GM21737 (cell line): ENCODE measurements around the gene LEUTX.

ENCODE experiments used
- ATAC-seq: cut with Tn5 transposase; IDR thresholded peaks from one replicate; pipeline ENCODE4 v1.9.1; 2021; ENCODE audit warnings: mild to moderate bottlenecking, moderate library complexity; ENCODE audit not compliant: unreplicated experiment

The LEUTX gene

GRCh38 chr19:39820696-39821095 lies 42.0 kb downstream of the LEUTX start:
- ATAC-seq, result no peak

GRCh38 chr19:39823686-39824085 lies 45.0 kb downstream of the LEUTX start:
- no peak for ATAC-seq

GRCh38 chr19:39824143-39825092 lies 45.8 kb downstream of the LEUTX start:
- peak; percentile 79 for ATAC-seq

- ATAC-seq, result no peak
These were observed 46.4 kb downstream of the LEUTX start for GRCh38 chr19:39825093-39825463.

- ATAC-seq, result no peak
These were observed 47.0 kb downstream of the LEUTX start for GRCh38 chr19:39825531-39826076.

GRCh38 chr19:39826311-39826945 lies 47.8 kb downstream of the LEUTX start:
- ATAC-seq, result no peak

- ATAC-seq, result no peak
These were observed 48.6 kb downstream of the LEUTX start for GRCh38 chr19:39827216-39827615.

- ATAC-seq, result no peak
These were observed 49.5 kb downstream of the LEUTX start for GRCh38 chr19:39828015-39828653.

- no peak for ATAC-seq
These were observed 50.0 kb downstream of the LEUTX start for GRCh38 chr19:39828654-39829032.

GRCh38 chr19:39829702-39830275 lies 51.1 kb downstream of the LEUTX start:
- no peak for ATAC-seq

- ATAC-seq, result no peak
These were observed 51.8 kb downstream of the LEUTX start for GRCh38 chr19:39830406-39830805.

- ATAC-seq, result no peak
These were observed 52.2 kb downstream of the LEUTX start for GRCh38 chr19:39830847-39831246.

- ATAC-seq, result no peak
These were observed 53.0 kb downstream of the LEUTX start for GRCh38 chr19:39831679-39832078.

GRCh38 chr19:39832341-39833083 lies 53.9 kb downstream of the LEUTX start:
- no peak for ATAC-seq

GRCh38 chr19:39833160-39833463 lies 54.5 kb downstream of the LEUTX start:
- no peak for ATAC-seq

GRCh38 chr19:39833464-39834286 lies 55.0 kb downstream of the LEUTX start, which contains the start of gene DYRK1B:
Gene DYRK1B (minus strand): TSS chr19:39834162. CDS start chr19:39831867, 2,295 bp downstream.
- ATAC-seq, result peak; percentile 72

GRCh38 chr19:39834287-39834841 lies 55.7 kb downstream of the LEUTX start:
- no peak for ATAC-seq
